Neural crest cell (in vitro differentiated cells): ENCODE results near the gene ZSWIM4. TPM values are rescaled to one million over a fixed set of nuclear protein-coding genes. Genes with fewer than 3 reads are reported as not detected.
A peak's percentile ranks its signal among the peaks of the same experiment; 100 is the strongest.
"Not testable (repeated sequence)": the region's sequence is repeated elsewhere in the genome, so short reads cannot be mapped to it uniquely, and the experiment has no call there.

Experiments used
- DNase-seq: peaks from one replicate; pipeline ENCODE4 v3.0.0; 2021; ENCODE audit warnings: low read depth, mixed read lengths, low spot score
- H3K27ac Mint-ChIP-seq: one replicate; pipeline ENCODE4 v1.8.0; 2021; ENCODE audit warnings: mild to moderate bottlenecking, mixed read lengths; ENCODE audit not compliant: unreplicated experiment
- H3K27me3 Mint-ChIP-seq: 2 replicates; pipeline ENCODE4 v1.8.0; 2021; ENCODE audit warnings: low read depth, mild to moderate bottlenecking, mixed read lengths
- H3K36me3 Mint-ChIP-seq: 2 replicates; pipeline ENCODE4 v1.8.0; 2021; ENCODE audit warnings: low read depth, mild to moderate bottlenecking, mixed read lengths
- H3K4me1 Mint-ChIP-seq: 2 replicates; pipeline ENCODE4 v1.8.0; 2021; ENCODE audit warnings: mixed read lengths
- H3K4me3 Mint-ChIP-seq: one replicate; pipeline ENCODE4 v1.8.0; 2021; ENCODE audit warnings: mild to moderate bottlenecking, mixed read lengths
- H3K9me3 Mint-ChIP-seq: 2 replicates; pipeline ENCODE4 v1.8.0; 2021; ENCODE audit warnings: mixed read lengths
- CTCF ChIP-seq: fragments of 200-600 bp; sonication (generic); conservative IDR thresholded peaks from 2 replicates; pipeline ENCODE4 v1.5.0; 2021; ENCODE audit warnings: antibody characterized with exemption, mild to moderate bottlenecking
- long read RNA-seq: library from polyadenylated mRNA; unstranded; transcript quantifications from one replicate; pipeline ENCODE4 v2.0.0, GENCODE V29; 2020
- total RNA-seq: library from RNA; stranded (reverse); gene quantifications from 2 replicates; pipeline ENCODE4 v1.2.1, GENCODE V29; 2021

Gene ZSWIM4
- total RNA-seq: 19.3 and 19.9 TPM in 2 replicates
- long read RNA-seq: 0 reads

GRCh38 chr19:13794757-13795589 lies at the start of gene ZSWIM4:
ZSWIM4 (plus strand) TSS chr19:13795443; CDS start chr19:13795649, 206 bp downstream.
- H3K4me3 Mint-ChIP-seq: peak within 1 kb of the TSS; percentile 98
- TF ChIP-seq CTCF: no peak
- H3K4me1 Mint-ChIP-seq: peaks cover 23% of the 10 kb centered on the region
- no peaks in the 10 kb centered on the region for H3K27me3 Mint-ChIP-seq
- peak within 1 kb of the TSS; percentile 99 for H3K27ac Mint-ChIP-seq
- H3K9me3 Mint-ChIP-seq: no peaks in the 10 kb centered on the region
- peak; percentile 95 for DNase-seq
- H3K36me3 Mint-ChIP-seq: no peaks in the 10 kb centered on the region

- Mint-ChIP-seq H3K4me1 (peaks cover 15% of the 10 kb centered on the region), H3K27me3 (no peaks in the 10 kb centered on the region), H3K36me3 (no peaks in the 10 kb centered on the region), H3K9me3 (peaks cover 3% of the 10 kb centered on the region), H3K27ac (no peak overlapping the region), H3K4me3 (peak overlapping the region; percentile 94)
- DNase-seq: no peak
- no peak for TF ChIP-seq CTCF
These were observed 48.2 kb upstream of the ZSWIM4 start for GRCh38 chr19:13747098-13747453.

GRCh38 chr19:13748169-13748828 lies 46.9 kb upstream of the ZSWIM4 start:
- Mint-ChIP-seq H3K27ac (peak overlapping the region; percentile 86), H3K9me3 (peaks cover 3% of the 10 kb centered on the region), H3K4me1 (peaks cover 15% of the 10 kb centered on the region), H3K27me3 (no peaks in the 10 kb centered on the region), H3K36me3 (no peaks in the 10 kb centered on the region), H3K4me3 (peak overlapping the region; percentile 94)
- no peak for DNase-seq
- no peak for TF ChIP-seq CTCF

- no peak for TF ChIP-seq CTCF
- no peaks in the 10 kb centered on the region for H3K27me3 Mint-ChIP-seq
- peaks cover 15% of the 10 kb centered on the region for H3K4me1 Mint-ChIP-seq
- no peak overlapping the region for H3K4me3 Mint-ChIP-seq
- peaks cover 5% of the 10 kb centered on the region for H3K36me3 Mint-ChIP-seq
- no peak overlapping the region for H3K27ac Mint-ChIP-seq
- peaks cover 3% of the 10 kb centered on the region for H3K9me3 Mint-ChIP-seq
- DNase-seq: no peak
These were observed 43.8 kb upstream of the ZSWIM4 start for GRCh38 chr19:13751436-13751835.

GRCh38 chr19:13753622-13754021 lies 41.6 kb upstream of the ZSWIM4 start:
- not testable (repeated sequence) for DNase-seq, H3K27me3 Mint-ChIP-seq, H3K9me3 Mint-ChIP-seq, H3K27ac Mint-ChIP-seq, H3K4me1 Mint-ChIP-seq, H3K4me3 Mint-ChIP-seq
- H3K36me3 Mint-ChIP-seq: peaks cover 13% of the 10 kb centered on the region

- Mint-ChIP-seq H3K4me1 (no peaks in the 10 kb centered on the region), H3K4me3 (no peak overlapping the region)
- TF ChIP-seq CTCF: no peak
These were observed 39.0 kb upstream of the ZSWIM4 start for GRCh38 chr19:13756210-13756609.

More at GRCh38 chr19:13756210-13756609, 39.0 kb upstream of the ZSWIM4 start:
- H3K36me3 Mint-ChIP-seq: peaks cover 13% of the 10 kb centered on the region
- no peaks in the 10 kb centered on the region for H3K27me3 Mint-ChIP-seq
- no peaks in the 10 kb centered on the region for H3K9me3 Mint-ChIP-seq
- H3K27ac Mint-ChIP-seq: no peak overlapping the region
- no peak for DNase-seq
